Natural killer cell (primary cell): ENCODE results near the gene IL6ST. TPM values are rescaled to one million over a fixed set of nuclear protein-coding genes. Genes with fewer than 3 reads are reported as not detected.
"Not testable (repeated sequence)": the region's sequence is repeated elsewhere in the genome, so short reads cannot be mapped to it uniquely, and the experiment has no call there.

Experiments
- ATAC-seq, 3 donors: fragments of 150-1000 bp in 2 of 3; fragments of 200-7000 bp in 1 of 3; cut with Tn5 transposase; 1 replicate in 1 of 3; 2 replicates in 2 of 3; pipeline ENCODE4 v1.10.0; 2021; ENCODE audit warnings: mild to moderate bottlenecking in 2 of 3, moderate library complexity in 2 of 3
- DNase-seq, 2 donors: peaks; one replicate each; pipeline versions ENCODE4 v3.0.0 to v3.0.0-alpha.2; 2013 to 2021; ENCODE audit warnings: mixed read lengths in 1 of 2
- H3K27ac ChIP-seq: one replicate; pipeline ENCODE4 v1.5.1; 2013; ENCODE audit warnings: mild to moderate bottlenecking, low read length
- H3K27me3 ChIP-seq: one replicate; pipeline ENCODE4 v1.6.1; 2013; ENCODE audit warnings: low read length; ENCODE audit not compliant: control insufficient read depth, insufficient read depth
- H3K36me3 ChIP-seq: one replicate; pipeline ENCODE4 v1.6.1; 2013; ENCODE audit warnings: low read length; ENCODE audit not compliant: control insufficient read depth, insufficient read depth
- H3K4me1 ChIP-seq: one replicate; pipeline ENCODE4 v1.6.1; 2013; ENCODE audit warnings: low read length; ENCODE audit not compliant: control insufficient read depth, insufficient read depth
- H3K4me3 ChIP-seq: one replicate; pipeline ENCODE4 v1.5.1; 2013; ENCODE audit warnings: low read length
- H3K9me3 ChIP-seq: one replicate; pipeline ENCODE4 v1.6.1; 2013; ENCODE audit warnings: low read length; ENCODE audit not compliant: control insufficient read depth, insufficient read depth
- H3K27ac Mint-ChIP-seq, 2 donors: one replicate each; pipeline ENCODE4 v1.8.0; 2022; ENCODE audit warnings: mild to moderate bottlenecking in 2 of 2, mixed read lengths in 2 of 2, moderate library complexity in 1 of 2
- H3K27me3 Mint-ChIP-seq, 2 donors: one replicate each; pipeline ENCODE4 v1.8.0; 2022; ENCODE audit warnings: low read depth in 2 of 2, mixed read lengths in 2 of 2
- H3K36me3 Mint-ChIP-seq: one replicate; pipeline ENCODE4 v1.8.0; 2022; ENCODE audit warnings: mixed read lengths
- H3K4me1 Mint-ChIP-seq, 2 donors: one replicate each; pipeline ENCODE4 v1.8.0; 2022; ENCODE audit warnings: mixed read lengths in 2 of 2
- H3K4me3 Mint-ChIP-seq: one replicate; pipeline ENCODE4 v1.8.0; 2022; ENCODE audit warnings: mild to moderate bottlenecking, moderate library complexity, mixed read lengths
- H3K9me3 Mint-ChIP-seq, 2 donors: one replicate each; pipeline ENCODE4 v1.8.0; 2022; ENCODE audit warnings: mixed read lengths in 2 of 2
- CTCF ChIP-seq: fragments of 200-600 bp; IDR thresholded peaks from one replicate; pipeline ENCODE4 v1.8.0; 2022; ENCODE audit warnings: antibody characterized with exemption
- WGBS: methylation state at CpG from one replicate; pipeline ENCODE4 v1.1.7; 2013; ENCODE audit warnings: missing lambda C conversion rate; ENCODE audit not compliant: insufficient coverage; 5-methylcytosine and 5-hydroxymethylcytosine counted together
- intact Hi-C: fragments of 100-400 bp; cut with micrococcal nuclease; formaldehyde crosslinking; loops from one replicate; pipeline ENCODE4 v1.14.2; 2022
- total RNA-seq, 4 donors: library from RNA; stranded (reverse); fragments of 120-200 nt in 1 of 4; gene quantifications; one replicate each; pipeline versions ENCODE4 v1.2.3 to v1.2.4, GENCODE V29; 2013 to 2022

The IL6ST gene
- total RNA-seq, 3 donors from 2014 or later (not counting 1 experiment from before 2014, with no cell fraction given), result 48.5 to 73.0 (median 53.8) TPM

GRCh38 chr5:55960779-55961178 is 34.0 kb downstream of the IL6ST start:
- Mint-ChIP-seq H3K9me3 (no peaks in the 10 kb centered on the region), H3K4me3 (no peak overlapping the region), H3K36me3 (no peaks in the 10 kb centered on the region), H3K27me3 (no peaks in the 10 kb centered on the region), H3K27ac (no peak overlapping the region), H3K4me1 (no peaks in the 10 kb centered on the region)
- intact Hi-C loops, result no loop called here
- ATAC-seq (no peak), DNase-seq (no peak)
- Histone ChIP-seq H3K4me3 (no peak overlapping the region), H3K36me3 (peaks cover 12% of the 10 kb centered on the region), H3K27me3 (no peaks in the 10 kb centered on the region), H3K9me3 (no peaks in the 10 kb centered on the region), H3K27ac (no peak overlapping the region), H3K4me1 (no peaks in the 10 kb centered on the region)
- WGBS, result over 99% methylated on average over 7 of the region's 7 CpGs
- TF ChIP-seq CTCF, result no peak

GRCh38 chr5:55959208-55959607 is 35.6 kb downstream of the IL6ST start:
- Mint-ChIP-seq H3K4me1 (no peaks in the 10 kb centered on the region), H3K9me3 (no peaks in the 10 kb centered on the region), H3K27ac (no peak overlapping the region), H3K4me3 (no peak overlapping the region), H3K27me3 (no peaks in the 10 kb centered on the region), H3K36me3 (no peaks in the 10 kb centered on the region)
- no peaks in the 10 kb centered on the region for H3K27me3 ChIP-seq
- ATAC-seq, result peak in 1 of 3 donors; percentile 26
- WGBS, result no CpG with 5 or more reads among the region's 1 CpG
- intact Hi-C loops, result no loop called here
- H3K4me1 ChIP-seq, result no peaks in the 10 kb centered on the region
- H3K4me3 ChIP-seq, result no peak overlapping the region
- TF ChIP-seq CTCF, result no peak
- H3K27ac ChIP-seq, result no peak overlapping the region
- H3K9me3 ChIP-seq, result no peaks in the 10 kb centered on the region
- peaks cover 25% of the 10 kb centered on the region for H3K36me3 ChIP-seq
- DNase-seq, result peak in 1 of 2 donors; percentile 62

- H3K36me3 ChIP-seq, result peaks cover 20% of the 10 kb centered on the region
- H3K27me3 Mint-ChIP-seq, H3K27ac Mint-ChIP-seq, H3K27me3 ChIP-seq, intact Hi-C loops, H3K4me1 ChIP-seq, H3K4me3 ChIP-seq, H3K4me1 Mint-ChIP-seq, H3K9me3 Mint-ChIP-seq, H3K4me3 Mint-ChIP-seq, ATAC-seq, H3K9me3 ChIP-seq, DNase-seq, H3K27ac ChIP-seq: not testable (repeated sequence)
- WGBS, result over 99% methylated on average over 4 of the region's 4 CpGs
- peaks cover 19% of the 10 kb centered on the region for H3K36me3 Mint-ChIP-seq
These were observed 53.6 kb downstream of the IL6ST start for GRCh38 chr5:55941154-55941553.

GRCh38 chr5:55937598-55937997 is 57.2 kb downstream of the IL6ST start:
- not testable (repeated sequence) for H3K27me3 ChIP-seq, H3K4me3 ChIP-seq, H3K4me1 Mint-ChIP-seq, ATAC-seq, H3K27ac ChIP-seq, H3K4me3 Mint-ChIP-seq, H3K9me3 Mint-ChIP-seq, DNase-seq, H3K9me3 ChIP-seq, H3K4me1 ChIP-seq, H3K36me3 Mint-ChIP-seq, H3K27me3 Mint-ChIP-seq, H3K27ac Mint-ChIP-seq
- H3K36me3 ChIP-seq, result peaks cover 19% of the 10 kb centered on the region
- intact Hi-C loops, result loop anchor here (2.0 to 10.0 kb wide), 3 partner anchors 263 to 377 kb away; no protein-coding TSS in a partner anchor
